HG03135 (cell line): Measurements from ENCODE around the gene MYO1E.

Experiments used
- ATAC-seq: cut with Tn5 transposase; IDR thresholded peaks from one replicate; pipeline ENCODE4 v1.9.1; 2021; ENCODE audit warnings: mild to moderate bottlenecking, moderate library complexity; ENCODE audit not compliant: unreplicated experiment

MYO1E gene

DNA sequence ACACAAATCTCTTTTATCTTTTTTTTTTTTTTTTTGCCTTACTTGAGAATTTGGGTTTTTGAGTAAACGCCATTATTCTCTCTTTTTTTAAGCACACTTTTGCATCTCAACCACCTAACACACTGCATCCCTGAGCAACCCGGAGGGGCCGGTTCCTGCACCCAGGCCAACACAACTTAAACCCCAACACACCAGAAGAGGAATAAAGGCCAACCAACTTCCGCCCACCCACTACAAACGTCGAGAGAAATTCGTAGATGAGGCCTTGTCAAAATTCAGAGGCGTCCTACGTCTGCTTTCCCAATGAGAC, 268.1 kb downstream of the MYO1E start:
- ATAC-seq, result no peak

DNA sequence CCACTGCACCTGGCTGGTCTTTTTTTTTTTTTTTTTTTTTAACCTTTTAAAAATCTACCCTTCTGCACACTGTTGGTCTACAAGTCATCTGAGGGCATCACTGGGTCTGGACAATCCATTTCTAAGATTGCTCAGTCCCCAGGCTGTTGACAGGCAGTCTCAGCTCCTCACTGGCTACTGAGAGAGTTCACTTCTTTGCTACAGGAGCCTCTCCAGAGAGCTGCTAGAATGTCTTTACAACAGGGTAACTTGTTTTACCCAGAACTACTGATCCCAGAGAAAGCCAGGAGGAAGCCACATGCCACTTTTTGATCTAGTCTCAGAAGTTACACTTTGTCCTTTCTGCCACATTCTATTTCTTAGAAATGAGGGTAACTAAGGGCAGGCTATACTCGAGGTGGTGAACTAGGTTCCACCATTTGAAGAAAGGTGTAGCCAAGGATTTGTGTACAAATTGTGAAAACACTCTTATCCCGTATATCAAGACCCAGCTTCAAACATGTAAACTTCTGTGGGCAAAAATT, 273.4 kb downstream of the MYO1E start:
- no peak for ATAC-seq

DNA sequence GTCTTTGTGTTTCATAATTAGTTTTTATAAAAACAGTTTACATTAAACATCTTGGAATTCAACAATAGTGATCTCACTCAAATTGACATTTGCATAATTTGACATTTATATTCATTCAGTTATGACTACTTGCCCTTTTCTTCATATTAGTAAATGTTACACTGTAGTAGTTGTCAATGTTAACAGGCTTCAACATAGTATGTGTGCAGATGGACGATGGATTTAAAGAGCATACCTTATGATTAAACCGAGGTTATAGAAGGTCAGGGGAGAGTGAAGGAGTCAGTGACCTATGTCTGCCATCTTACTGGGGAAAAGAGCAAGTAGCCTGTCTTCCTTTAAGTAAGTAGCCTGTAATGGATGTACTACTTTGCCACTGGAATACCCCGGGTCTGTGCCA, 276.2 kb downstream of the MYO1E start:
- ATAC-seq, result no peak

DNA sequence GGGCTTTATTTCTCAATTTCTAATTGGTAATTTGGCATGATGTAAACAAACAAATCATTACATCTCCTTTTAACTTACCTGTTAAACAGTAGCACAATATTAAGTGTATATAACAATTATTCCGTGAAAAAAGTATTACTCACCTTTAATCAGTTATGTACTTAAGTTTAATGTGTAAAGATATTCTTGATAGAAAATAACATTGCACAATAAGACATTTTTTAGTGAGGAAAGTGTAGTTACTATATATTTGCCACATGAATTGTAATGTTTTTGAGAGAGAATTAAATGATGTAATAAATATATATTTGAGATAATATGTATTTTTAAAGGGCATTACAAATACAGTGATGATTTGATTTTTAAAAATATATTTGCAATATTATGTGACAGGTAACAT, 278.6 kb downstream of the MYO1E start:
- no peak for ATAC-seq

DNA sequence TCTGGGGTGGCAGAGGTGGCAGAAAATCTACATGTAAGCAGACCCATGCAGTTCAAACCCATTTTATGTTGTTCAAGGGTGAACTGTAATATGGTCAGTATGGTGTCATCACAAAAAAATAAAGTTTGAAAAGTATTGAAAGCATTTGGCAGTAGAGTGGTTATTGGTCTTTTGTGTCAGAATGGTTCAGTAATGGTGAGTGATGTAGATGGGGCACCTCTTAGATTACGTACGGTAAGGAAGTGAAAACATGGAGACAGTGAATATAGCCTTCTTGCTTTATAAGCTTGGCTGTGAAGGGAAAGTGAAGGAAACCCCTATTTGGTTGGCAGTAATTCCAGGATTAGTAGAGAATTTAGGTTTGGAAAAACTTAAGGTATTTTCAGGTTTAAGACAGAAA, 284.9 kb downstream of the MYO1E start:
- no peak for ATAC-seq
